ENCODE results near the gene FAM228A. TPM values are rescaled to one million over a fixed set of nuclear protein-coding genes. Genes with fewer than 3 reads are reported as not detected.

The FAM228A gene
- 1.1 TPM in 1 of 2 replicates, not detected in the other for total RNA-seq

GRCh38 chr2:24174851-24175277 is at the start of gene FAM228A:
FAM228A (plus strand) TSS chr2:24175053; CDS start chr2:24175481, 428 bp downstream.

Other genes starting within 250 kb of the FAM228A start
- 3.2 and 5.3 TPM in 2 replicates for gene ATAD2B, start 247.9 kb upstream of the FAM228A start, total RNA-seq
- gene UBXN2A, start 234.6 kb upstream of the FAM228A start, total RNA-seq: 10.1 and 11.5 TPM in 2 replicates
- gene MFSD2B, start 165.0 kb upstream of the FAM228A start, total RNA-seq: 0.32 TPM in 1 of 2 replicates, not detected in the other
- gene WDCP, start 127.7 kb upstream of the FAM228A start, total RNA-seq: 6.1 and 9.6 TPM in 2 replicates
- 19.3 and 21.5 TPM in 2 replicates for gene FKBP1B, start 125.3 kb upstream of the FAM228A start, total RNA-seq
- 121 and 136 TPM in 2 replicates for gene SF3B6, start 98.7 kb upstream of the FAM228A start, total RNA-seq
- 39.7 and 55.1 TPM in 2 replicates for gene TP53I3, start 90.2 kb upstream of the FAM228A start, total RNA-seq
- not detected in 2 replicates for gene PFN4, start 51.7 kb upstream of the FAM228A start, total RNA-seq
- 1.3 and 2.3 TPM in 2 replicates for gene FAM228B, start 51.6 kb upstream of the FAM228A start, total RNA-seq
- gene ITSN2, start 185.5 kb downstream of the FAM228A start, total RNA-seq: 19.9 and 22.0 TPM in 2 replicates